BLaER1 (cell line): ENCODE measurements around the gene PATJ.
"Not testable (repeated sequence)": the region's sequence is repeated elsewhere in the genome, so short reads cannot be mapped to it uniquely, and the experiment has no call there.

ENCODE experiments used
- H3K27ac ChIP-seq: shearing (Covaris generic); formaldehyde crosslinking; 2 replicates; pipeline ENCODE4 v1.8.1; 2022
- H3K27me3 ChIP-seq: shearing (Covaris generic); formaldehyde crosslinking; 2 replicates; pipeline ENCODE4 v1.8.1; 2022
- H3K36me3 ChIP-seq: shearing (Covaris generic); formaldehyde crosslinking; 2 replicates; pipeline ENCODE4 v1.8.1; 2022
- H3K4me1 ChIP-seq: shearing (Covaris generic); formaldehyde crosslinking; 2 replicates; pipeline ENCODE4 v1.8.1; 2022
- H3K4me2 ChIP-seq: shearing (Covaris generic); formaldehyde crosslinking; 2 replicates; pipeline ENCODE4 v1.8.1; 2022
- H3K4me3 ChIP-seq: shearing (Covaris generic); formaldehyde crosslinking; 2 replicates; pipeline ENCODE4 v1.8.1; 2022
- H3K9ac ChIP-seq: shearing (Covaris generic); formaldehyde crosslinking; 2 replicates; pipeline ENCODE4 v1.8.1; 2022
- H3K9me3 ChIP-seq: shearing (Covaris generic); formaldehyde crosslinking; 2 replicates; pipeline ENCODE4 v1.8.1; 2022
- H4K20me1 ChIP-seq: shearing (Covaris generic); formaldehyde crosslinking; 2 replicates; pipeline ENCODE4 v1.8.1; 2022
- Cebpa-rat ChIP-seq: shearing (Covaris generic); IDR thresholded peaks from 2 replicates; pipeline ENCODE4 v1.8.1; 2022

PATJ gene

DNA sequence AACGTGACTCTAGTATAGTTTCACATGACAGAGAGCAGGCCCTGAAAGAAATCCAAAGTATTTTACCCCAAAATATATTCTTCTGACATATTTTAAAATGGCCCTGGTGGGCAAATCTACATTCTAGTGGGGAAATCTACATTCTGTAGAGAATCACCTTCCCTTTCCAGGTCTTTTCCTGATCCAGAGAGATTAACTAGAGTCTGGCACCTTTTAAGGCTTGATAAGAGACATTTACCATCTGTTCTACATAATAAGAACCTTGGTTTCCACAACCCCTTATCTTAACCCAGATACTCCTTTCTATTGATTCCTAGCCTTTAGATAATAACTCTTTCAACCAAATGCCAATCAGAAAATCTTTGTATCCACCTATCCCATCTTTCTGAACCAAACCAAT lies 435.3 kb downstream of the PATJ start:
- no peak for TF ChIP-seq Cebpa-rat
- Histone ChIP-seq H3K27ac (no peak overlapping the region), H3K4me2 (no peak overlapping the region), H3K9ac (no peak overlapping the region), H3K4me1 (no peaks in the 10 kb centered on the region), H3K4me3 (no peak overlapping the region), H3K36me3 (no peaks in the 10 kb centered on the region), H3K27me3 (no peaks in the 10 kb centered on the region), H4K20me1 (no peaks in the 10 kb centered on the region), H3K9me3 (no peaks in the 10 kb centered on the region)

DNA sequence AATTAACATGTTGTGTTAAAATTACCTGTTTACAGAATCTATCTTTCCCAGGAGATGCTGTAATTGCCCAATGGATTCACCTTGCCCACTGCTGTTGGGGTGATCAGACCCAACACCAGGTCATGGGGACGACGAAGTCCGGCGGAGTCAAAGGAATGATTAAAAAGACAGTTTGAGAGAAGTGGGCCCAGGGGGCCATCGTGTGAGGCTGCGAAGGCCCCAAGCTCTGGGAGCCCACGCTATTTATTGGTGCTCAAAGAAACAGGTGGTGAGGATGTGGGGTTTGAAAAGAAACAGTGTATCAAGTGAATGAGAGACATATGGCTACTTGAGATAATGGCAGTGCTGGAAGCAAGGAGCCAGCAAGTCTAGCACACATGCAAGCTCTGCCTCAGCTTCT lies 436.1 kb downstream of the PATJ start:
- Histone ChIP-seq H3K4me2 (no peak overlapping the region), H3K36me3 (no peaks in the 10 kb centered on the region), H3K4me1 (no peaks in the 10 kb centered on the region), H3K27me3 (no peaks in the 10 kb centered on the region), H3K9me3 (no peaks in the 10 kb centered on the region), H3K4me3 (no peak overlapping the region), H3K27ac (no peak overlapping the region), H4K20me1 (no peaks in the 10 kb centered on the region), H3K9ac (no peak overlapping the region)
- no peak for TF ChIP-seq Cebpa-rat

GRCh38 chr1:62180054-62180453 lies 437.8 kb downstream of the PATJ start:
- H3K9me3 ChIP-seq, H3K27me3 ChIP-seq, H3K4me3 ChIP-seq, H4K20me1 ChIP-seq, H3K9ac ChIP-seq, H3K36me3 ChIP-seq, H3K4me2 ChIP-seq, H3K27ac ChIP-seq, H3K4me1 ChIP-seq: not testable (repeated sequence)

- Histone ChIP-seq H3K4me2 (no peak overlapping the region), H3K27ac (no peak overlapping the region)
These were observed 438.4 kb downstream of the PATJ start for GRCh38 chr1:62180639-62181038.

GRCh38 chr1:62181532-62181931 lies 439.3 kb downstream of the PATJ start:
- H3K27ac ChIP-seq = no peak overlapping the region
- no peak overlapping the region for H3K9ac ChIP-seq
- no peaks in the 10 kb centered on the region for H4K20me1 ChIP-seq
- H3K4me3 ChIP-seq = no peak overlapping the region
- no peak for TF ChIP-seq Cebpa-rat
- no peaks in the 10 kb centered on the region for H3K9me3 ChIP-seq
- no peaks in the 10 kb centered on the region for H3K36me3 ChIP-seq
- no peaks in the 10 kb centered on the region for H3K4me1 ChIP-seq
- no peak overlapping the region for H3K4me2 ChIP-seq
- no peaks in the 10 kb centered on the region for H3K27me3 ChIP-seq

More at GRCh38 chr1:62180639-62181038, 438.4 kb downstream of the PATJ start:
- Histone ChIP-seq H3K9ac (no peak overlapping the region), H3K4me1 (no peaks in the 10 kb centered on the region), H3K4me3 (no peak overlapping the region), H3K9me3 (no peaks in the 10 kb centered on the region), H3K36me3 (no peaks in the 10 kb centered on the region), H3K27me3 (no peaks in the 10 kb centered on the region), H4K20me1 (no peaks in the 10 kb centered on the region)
- no peak for TF ChIP-seq Cebpa-rat

DNA sequence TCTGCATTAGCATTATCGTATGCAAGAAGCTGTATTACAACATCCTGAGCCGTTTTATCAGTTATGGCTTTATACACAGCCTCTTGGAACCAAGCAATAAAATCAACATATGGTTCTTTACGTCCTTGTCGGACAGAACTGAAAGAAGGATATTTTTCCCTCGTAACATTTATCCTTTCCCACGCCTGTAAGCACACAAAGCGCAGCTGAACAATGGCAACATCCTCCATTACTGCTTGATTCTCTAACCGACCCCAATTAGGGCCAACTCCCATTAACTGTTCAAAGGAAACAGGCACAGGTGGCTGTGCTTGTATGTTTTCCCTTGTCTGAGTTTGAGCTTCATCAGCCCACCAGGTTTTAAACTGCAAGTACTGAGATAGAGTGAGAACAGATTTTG lies 439.9 kb downstream of the PATJ start:
- H3K27me3 ChIP-seq, H3K27ac ChIP-seq, H3K9ac ChIP-seq, H3K4me2 ChIP-seq, H3K9me3 ChIP-seq, H3K4me3 ChIP-seq, H3K36me3 ChIP-seq, H3K4me1 ChIP-seq, H4K20me1 ChIP-seq: not testable (repeated sequence)

- H3K4me3 ChIP-seq, H3K4me1 ChIP-seq, H3K27me3 ChIP-seq, H3K9me3 ChIP-seq, H3K27ac ChIP-seq, H3K36me3 ChIP-seq, H3K4me2 ChIP-seq, H4K20me1 ChIP-seq, H3K9ac ChIP-seq: not testable (repeated sequence)
These were observed 441.1 kb downstream of the PATJ start for GRCh38 chr1:62183164-62184020.

DNA sequence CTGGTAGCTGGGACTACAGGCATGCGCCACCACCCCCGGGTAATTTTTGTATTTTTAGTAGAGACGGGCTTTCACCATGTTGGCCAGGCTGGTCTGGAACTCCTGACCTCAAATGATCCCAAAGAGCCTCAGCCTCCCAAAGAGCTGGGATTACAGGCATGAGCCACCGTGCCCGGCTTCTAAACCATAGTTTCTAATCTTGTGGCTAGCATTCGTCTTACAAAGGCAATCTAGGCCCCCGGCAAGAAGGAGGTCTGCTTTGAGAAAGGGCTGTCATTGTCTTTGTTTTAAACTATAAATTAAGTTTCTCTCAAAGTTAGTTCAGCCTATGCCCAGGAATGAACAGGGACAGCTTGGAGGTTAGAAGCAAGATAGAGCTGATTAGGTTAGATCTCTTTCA lies 442.1 kb downstream of the PATJ start:
- Histone ChIP-seq H3K9ac (no peak overlapping the region), H3K4me2 (no peak overlapping the region), H4K20me1 (no peaks in the 10 kb centered on the region), H3K27me3 (no peaks in the 10 kb centered on the region), H3K36me3 (no peaks in the 10 kb centered on the region), H3K9me3 (no peaks in the 10 kb centered on the region), H3K4me3 (no peak overlapping the region), H3K4me1 (no peaks in the 10 kb centered on the region), H3K27ac (no peak overlapping the region)
- no peak for TF ChIP-seq Cebpa-rat

DNA sequence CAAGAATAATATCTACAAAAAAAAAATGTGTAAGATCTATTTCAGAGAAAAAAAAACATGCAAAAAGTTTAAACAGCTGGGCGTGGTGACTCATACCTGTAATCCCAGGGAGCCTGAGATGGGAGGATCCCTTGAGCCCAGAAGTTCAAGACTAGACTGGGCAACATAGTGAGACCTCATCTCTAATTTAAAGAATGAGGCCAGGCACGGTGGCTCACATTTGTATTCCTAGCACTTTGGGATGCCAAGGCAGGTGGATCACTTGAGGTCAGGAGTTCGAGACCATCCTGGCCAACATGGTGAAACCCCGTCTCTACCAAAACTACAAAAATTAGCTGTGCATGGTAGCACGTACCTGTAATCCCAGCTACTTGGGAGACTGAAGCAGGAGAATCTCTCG lies 443.0 kb downstream of the PATJ start:
- not testable (repeated sequence) for H3K9me3 ChIP-seq, H3K27ac ChIP-seq, H3K4me3 ChIP-seq, H3K27me3 ChIP-seq, H3K36me3 ChIP-seq, H3K4me1 ChIP-seq, H4K20me1 ChIP-seq, H3K4me2 ChIP-seq, H3K9ac ChIP-seq

DNA sequence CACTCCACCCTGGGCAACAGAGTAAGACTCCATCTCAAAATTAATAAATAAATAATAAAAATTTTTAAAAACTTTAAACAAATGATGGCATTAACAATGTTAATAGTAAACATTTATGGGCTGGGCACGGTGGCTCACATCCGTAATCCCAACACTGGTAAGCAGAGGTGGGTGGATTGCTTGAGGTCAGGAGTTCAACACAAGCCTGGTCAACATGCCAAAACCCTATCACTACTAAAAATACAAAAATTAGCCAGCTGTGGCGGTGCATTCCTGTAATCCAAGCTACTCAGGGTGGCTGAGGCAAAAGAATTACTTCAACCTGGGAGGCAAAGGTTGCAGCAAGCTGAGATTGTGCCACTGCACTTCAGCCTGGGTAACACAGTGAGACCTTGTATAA lies 443.4 kb downstream of the PATJ start:
- Histone ChIP-seq H3K27ac (no peak overlapping the region), H3K27me3 (no peaks in the 10 kb centered on the region), H3K36me3 (no peaks in the 10 kb centered on the region), H3K9ac (no peak overlapping the region), H3K9me3 (no peaks in the 10 kb centered on the region), H3K4me3 (no peak overlapping the region), H4K20me1 (no peaks in the 10 kb centered on the region), H3K4me1 (no peaks in the 10 kb centered on the region), H3K4me2 (no peak overlapping the region)
- no peak for TF ChIP-seq Cebpa-rat

DNA sequence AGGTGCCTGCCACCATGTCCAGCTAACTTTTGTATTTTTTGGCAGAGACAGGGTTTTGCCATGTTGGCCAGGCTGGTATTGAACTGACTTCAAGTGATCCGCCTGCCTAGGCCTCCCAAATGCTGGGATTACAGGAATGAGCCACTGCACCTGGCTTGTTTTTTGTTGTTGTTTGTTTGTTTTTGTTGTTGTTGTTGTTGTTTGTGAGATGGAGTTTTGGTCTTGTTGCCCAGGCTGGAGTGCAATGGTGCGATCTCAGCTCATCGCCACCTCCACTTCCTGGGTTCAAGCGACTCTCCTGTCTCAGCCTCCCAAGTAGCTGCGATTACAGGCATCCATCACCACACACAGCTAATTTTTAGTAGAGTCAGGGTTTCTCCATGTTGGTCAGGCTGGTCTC lies 445.3 kb downstream of the PATJ start:
- Histone ChIP-seq H3K27me3 (no peaks in the 10 kb centered on the region), H3K4me3 (no peak overlapping the region), H3K4me1 (no peaks in the 10 kb centered on the region), H3K27ac (no peak overlapping the region), H3K36me3 (no peaks in the 10 kb centered on the region), H4K20me1 (no peaks in the 10 kb centered on the region), H3K4me2 (no peak overlapping the region), H3K9ac (no peak overlapping the region), H3K9me3 (no peaks in the 10 kb centered on the region)
- TF ChIP-seq Cebpa-rat = no peak
